NCI-H446 (cell line): Measurements from ENCODE around the gene HS6ST3.
"Not testable (repeated sequence)": the region's sequence is repeated elsewhere in the genome, so short reads cannot be mapped to it uniquely, and the experiment has no call there.

Source experiments
- DNase-seq, 2 experiments: peaks; one replicate each; lab custom pipeline; 2025; lab: John Stamatoyannopoulos, UW

The HS6ST3 gene

DNA sequence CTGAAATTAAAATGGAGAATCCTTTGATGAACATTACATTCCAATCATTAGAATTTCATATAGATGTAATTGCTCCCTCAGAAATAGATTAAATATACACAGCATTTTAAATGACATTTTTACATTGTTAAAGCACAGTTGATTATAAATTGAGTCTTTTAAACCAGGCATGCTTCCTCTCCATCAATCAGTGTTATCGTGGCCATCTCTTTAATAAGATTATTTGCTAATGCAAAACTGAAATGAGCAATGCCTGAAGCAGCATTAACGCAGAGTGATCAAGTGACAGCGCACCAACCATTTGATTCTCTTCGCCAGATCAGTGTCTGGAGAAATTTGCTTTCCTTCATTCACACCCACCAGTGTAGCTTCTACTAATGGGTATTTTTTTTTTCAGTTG lies 644.6 kb downstream of the HS6ST3 start:
- no peak for DNase-seq

DNA sequence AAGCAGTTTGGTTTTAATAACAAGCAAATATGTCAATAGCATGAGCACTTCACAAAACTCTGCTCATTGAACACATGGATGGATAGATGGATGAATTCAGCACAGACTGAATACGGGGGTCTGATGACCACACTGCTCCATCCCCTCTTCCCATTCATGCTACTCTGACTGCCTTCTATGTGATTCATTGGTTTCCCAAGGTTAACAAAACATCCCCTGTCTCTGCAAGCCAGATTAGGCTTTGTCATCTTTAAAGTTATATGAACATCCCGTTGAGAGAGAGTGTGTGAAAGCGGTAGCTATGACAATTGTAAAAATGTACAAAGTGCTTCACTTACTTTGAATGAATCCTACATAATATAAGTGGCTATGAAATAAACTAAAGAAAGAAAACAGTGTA lies 651.9 kb downstream of the HS6ST3 start:
- no peak for DNase-seq

DNA sequence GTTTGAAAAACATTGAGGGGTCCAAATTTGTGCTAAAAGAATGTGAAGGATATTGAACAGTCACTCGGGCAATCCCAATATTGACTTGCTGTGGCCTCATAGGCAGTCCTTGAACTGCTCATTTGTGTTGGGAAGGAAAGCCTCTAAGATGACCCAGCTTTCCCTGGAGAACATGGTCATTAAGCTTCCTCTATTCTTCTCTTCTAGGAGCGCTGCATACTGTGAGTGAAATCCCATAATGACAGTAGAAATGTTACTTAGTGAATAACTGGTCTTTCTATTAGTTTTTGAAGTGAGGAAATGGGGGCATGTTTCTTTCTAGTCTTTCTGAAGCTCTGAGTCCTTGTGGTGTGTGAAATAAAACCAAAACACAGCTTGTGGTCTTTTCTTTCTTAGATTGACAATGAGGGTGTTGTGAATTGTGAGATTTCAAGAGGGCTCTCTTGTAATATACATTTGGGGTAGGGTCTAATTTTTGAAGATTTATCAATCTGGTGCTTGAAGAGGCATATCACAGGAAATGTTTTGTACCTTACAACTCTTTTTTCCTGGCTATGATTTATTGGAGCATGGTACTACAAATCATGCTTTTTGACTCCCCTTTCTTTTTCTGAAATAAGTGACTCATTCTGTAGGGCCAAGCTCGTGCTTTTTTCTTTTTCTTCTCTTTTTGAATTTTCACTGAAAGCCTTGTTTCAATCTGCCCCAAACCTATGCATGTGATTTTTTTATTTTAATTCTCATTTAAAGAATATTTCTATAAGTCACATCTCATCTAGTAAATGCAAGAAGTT lies 653.6 kb downstream of the HS6ST3 start:
- DNase-seq = no peak

DNA sequence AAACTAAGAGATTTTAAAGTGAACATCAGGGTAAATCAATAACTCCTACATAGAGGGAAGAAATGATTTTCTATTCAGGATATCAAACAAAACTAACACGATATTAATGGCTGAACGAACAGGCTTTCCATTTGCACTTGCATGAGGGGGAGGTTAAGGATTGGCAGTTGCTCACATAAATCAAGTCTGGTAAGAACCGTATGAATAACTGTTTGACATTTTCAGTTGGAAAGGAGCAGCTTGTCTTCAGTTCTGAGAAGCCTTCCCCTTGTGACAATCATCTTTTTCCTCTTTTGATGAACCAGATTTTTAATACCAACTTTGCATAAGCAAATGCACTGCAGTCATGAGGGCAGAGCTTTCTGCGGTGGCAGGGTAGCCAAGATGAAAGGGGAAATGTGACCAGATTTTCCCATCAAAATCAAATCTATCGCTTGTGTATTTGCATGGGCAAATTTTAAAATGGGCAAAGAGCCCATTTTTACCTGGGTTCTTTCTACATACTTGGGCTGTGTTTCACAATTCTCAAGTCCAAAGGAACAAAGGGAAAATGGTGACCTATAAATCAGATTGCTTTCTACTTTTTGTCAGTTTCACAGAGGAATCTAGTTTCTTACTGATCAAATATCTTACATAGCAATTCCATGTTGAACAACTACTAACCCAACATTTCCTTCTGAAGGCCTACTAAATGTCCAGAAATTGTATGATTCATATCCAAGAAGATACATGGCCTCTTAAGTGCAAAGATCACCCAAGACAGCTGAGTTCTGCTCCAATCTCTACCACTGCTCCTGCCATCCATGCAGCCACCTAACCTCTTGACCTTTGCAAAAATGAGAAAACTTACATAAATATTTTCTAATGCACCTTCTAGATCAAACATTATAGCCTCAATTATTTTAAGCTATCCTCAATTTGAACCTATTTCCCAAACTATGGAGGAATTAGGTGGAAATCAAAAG lies 654.7 kb downstream of the HS6ST3 start:
- DNase-seq = no peak

DNA sequence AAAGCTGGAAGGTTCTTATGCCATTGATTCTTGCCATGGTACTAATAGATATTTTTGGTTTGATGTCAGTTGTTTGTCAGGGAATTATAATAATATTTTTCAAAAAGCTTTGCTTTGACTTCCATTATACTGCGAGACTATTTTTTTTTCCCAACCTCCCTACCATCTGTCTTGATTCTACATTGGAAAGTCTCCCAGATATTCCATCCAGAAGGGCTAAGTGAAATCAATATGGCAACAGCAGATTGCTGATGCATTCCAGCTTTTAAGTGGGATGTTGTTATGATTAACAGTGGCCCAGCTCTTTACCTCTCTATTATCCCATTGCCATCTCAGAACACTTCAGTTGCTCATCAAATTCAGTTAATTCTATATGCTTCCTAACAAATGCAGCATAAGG lies 657.0 kb downstream of the HS6ST3 start:
- DNase-seq = peak; percentile 18 to 58

DNA sequence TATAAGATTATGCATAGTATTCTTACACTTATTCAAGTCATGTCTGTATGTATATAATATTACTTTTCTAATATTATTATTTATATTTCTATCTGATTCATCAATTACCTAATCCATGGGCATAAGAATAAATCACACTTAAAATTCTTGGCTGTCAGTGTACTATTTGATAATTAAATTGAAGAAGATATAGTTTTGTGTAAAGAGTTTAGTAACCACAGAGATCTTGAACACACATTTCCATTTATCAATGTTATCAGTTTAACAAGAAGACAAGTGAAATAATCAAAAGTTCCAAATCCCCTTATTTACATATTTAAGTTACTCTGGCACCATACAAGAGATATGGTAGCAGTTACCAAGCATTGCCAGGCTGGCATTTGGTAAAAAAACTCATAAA lies 659.9 kb downstream of the HS6ST3 start:
- DNase-seq = no peak

DNA sequence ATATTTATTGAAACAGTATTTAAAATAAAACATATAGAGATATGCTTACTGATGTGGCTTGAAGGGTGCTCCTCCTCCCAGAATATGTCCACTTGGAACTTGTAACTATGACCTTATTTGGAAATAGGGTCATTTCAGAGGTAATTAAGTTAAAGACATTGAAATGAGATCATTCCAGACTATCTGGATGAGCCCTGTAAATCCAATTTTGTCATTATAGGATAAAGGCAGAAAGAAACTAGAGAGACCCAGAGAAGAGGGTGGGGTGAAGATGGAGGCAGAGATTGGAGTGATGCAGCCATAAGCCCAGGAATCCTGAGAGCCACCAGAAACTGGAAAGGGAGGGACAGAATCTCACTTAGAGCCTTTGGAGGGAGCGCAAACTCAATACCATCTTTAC lies 661.2 kb downstream of the HS6ST3 start:
- no peak for DNase-seq

DNA sequence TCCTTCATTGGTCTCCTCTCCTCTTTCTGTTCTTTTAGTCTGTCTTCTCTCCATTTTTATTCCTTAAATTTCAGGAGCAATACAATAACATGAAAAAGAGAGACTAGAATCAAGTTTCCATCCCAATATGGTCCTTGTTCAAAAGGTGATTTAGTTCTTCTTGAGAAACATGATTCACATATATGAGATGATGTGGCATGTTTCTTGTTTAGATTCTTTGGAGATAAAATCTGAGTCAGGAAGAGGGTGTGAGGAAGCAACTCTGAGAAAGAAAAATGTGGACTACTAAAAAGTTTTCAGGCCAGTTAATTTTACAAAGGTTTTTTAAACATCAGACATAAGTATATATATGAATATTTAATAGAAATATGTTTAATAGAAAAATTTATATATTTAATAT lies 673.0 kb downstream of the HS6ST3 start:
- DNase-seq = no peak

DNA sequence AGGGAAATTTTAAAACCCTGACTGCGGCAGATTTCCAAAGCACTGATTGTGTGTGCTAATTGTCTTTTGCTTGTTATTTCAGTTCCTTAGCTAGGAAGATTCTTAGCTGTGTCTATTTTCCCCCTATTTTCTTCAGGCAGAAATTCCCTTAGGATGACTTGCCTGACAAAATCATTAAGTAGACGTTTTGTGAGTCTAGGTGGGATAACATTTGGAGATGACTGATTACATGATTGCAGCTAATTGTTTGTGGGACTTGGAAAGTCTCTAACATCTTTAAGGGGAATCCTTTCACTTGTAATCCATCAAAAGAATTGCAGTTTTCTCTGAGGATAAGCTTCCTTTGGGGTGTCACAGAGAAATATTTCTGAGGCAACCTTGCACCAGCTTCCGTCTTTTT lies 676.4 kb downstream of the HS6ST3 start:
- no peak for DNase-seq

DNA sequence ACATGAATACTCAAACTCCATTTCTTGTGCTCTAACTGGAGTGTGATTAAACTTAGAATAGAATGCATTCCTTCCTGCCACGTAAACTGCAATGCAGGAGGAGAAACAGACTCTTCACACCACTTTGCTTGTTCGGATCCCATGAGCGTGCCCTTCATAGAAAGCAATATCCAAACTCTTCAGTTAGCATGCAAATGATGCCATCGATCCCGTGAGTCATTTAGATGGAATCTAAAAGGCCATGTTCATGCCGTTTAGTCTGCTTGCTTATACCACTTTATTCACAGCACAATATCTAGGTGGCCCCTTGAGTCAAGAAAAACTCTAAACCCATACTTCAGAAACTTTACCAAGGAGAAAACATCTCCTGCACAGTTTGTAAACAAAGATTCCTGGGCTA lies 678.6 kb downstream of the HS6ST3 start:
- DNase-seq = no peak

DNA sequence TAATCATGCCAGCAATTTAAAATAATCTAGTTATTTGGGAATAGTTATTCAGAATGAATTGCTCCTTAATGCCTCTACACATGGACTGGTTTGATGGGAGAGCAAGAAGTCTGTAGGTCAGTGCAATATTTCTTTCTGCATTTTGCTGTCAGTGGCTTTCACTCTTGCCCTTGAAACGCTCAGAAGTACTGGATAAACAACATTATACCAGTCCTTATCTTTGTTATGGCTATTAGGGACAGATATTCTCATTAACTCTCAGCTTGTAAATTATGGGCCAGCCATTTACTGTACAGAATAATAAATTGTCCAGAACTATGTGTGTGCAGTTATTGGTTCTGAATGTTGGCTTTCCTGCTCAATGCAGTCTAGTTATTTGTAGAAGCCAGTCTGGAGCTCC lies 680.0 kb downstream of the HS6ST3 start:
- no peak for DNase-seq

DNA sequence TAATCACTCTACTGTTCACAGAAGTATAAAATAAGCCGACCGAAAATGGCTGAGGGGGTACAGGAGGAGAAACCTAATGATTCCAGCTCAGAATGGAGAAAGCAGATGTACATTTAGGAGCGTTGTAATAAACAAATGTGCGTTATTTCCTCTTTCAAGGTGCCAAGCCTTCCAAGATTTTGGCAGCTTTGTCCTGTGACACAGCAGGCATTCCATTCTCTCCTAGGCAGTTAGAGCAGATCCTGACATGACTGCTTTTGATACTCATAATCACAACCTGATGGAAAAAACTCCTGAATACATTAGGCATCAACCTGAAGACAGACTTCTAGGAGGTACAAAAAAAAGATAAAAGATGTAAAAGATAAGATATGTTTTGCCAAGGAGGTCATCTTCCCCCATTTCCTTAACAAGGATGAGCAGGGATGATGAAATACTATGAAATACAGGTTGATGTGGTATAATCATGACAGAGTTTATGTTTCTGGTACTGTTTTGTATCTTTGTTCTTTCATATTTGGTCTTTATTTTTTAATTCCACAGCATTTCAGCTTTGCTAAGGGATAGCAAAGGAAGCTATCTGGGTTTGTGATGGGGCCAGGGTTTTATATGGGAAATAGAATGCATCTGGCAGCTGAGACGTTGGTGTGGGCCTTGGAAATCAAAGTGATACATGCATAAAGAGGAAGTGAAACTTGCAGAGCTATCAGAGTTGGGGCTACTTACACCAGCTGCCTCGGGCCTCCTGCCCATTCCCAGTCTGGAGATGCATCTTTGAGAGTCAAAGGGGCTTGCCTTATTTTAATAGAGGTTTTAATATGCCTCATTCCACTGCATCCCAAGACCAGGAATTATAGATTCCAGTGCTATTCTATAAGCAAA lies 681.8 kb downstream of the HS6ST3 start:
- peak in 1 of 2 experiments; percentile 52 for DNase-seq

DNA sequence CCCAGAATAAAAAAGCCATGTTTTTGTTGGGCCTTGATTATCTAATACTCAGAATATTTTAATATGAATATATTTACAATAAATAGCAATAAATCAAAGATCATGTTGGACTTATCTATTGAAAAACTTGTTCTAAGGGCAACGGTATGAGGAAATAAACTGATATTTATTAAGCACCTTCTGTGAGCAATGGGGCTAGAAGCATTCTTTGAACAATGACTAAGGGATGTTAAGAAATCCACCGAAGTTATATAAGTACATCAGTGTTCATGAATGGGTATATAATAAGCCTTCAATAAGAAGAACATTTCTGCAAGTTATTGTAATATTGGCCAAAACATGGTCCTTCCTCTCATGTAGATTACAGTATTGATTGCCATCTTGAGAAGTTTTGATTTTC lies 682.5 kb downstream of the HS6ST3 start:
- DNase-seq = no peak

DNA sequence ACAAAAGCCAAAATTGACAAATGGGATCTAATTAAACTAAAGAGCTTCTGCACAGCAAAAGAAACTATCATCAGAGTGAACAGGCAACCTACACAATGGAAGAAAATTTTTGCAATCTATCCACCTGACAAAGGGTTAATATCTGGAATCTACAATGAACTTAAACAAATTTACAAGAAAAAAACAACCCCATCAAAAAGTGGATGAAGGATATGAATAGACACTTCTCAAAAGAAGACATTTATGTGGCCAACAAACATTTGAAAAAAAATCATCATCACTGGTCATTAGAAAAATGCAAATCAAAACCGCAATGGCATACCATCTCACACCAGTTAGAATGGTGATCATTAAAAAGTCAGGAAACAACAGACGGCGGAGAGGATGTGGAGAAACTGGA lies 688.4 kb downstream of the HS6ST3 start:
- DNase-seq = not testable (repeated sequence)

DNA sequence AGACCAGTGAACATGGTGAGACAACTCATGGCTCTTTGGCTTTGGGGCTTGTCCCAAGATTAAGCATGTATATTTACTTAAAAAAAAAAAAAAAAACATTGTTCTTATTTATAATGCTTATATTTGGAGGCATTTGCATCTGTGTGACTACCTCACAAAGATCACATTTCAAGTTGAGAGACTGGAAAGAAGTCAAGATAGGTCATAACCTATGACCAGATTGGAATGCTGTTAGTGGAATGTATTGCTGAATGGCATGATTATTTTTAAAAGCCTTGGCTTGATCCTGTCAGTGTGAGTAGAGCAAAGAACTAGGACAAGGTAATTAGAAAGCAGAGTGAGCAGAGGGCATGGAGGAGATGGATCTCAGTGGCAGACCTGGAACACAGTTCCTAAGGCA lies 689.8 kb downstream of the HS6ST3 start:
- DNase-seq = no peak

DNA sequence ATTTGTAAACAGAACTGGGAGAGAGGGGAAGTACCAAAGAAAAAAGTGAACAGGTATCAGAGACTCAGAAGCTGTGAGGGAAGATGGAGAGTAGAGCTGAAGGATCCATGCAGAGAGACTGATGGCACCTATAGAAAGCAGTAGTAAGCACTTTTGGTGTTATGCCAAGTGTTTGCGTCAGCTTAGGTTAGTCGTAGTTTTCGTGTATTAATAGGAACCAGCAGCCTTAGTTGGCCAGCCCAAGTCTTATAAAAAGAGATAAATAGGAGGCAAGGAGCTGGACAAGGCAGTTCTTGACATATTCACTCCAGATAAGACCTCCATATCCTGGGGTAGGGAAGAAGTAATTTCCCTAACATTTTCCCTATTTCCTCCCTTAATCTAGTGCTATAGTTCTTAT lies 690.2 kb downstream of the HS6ST3 start:
- no peak for DNase-seq

DNA sequence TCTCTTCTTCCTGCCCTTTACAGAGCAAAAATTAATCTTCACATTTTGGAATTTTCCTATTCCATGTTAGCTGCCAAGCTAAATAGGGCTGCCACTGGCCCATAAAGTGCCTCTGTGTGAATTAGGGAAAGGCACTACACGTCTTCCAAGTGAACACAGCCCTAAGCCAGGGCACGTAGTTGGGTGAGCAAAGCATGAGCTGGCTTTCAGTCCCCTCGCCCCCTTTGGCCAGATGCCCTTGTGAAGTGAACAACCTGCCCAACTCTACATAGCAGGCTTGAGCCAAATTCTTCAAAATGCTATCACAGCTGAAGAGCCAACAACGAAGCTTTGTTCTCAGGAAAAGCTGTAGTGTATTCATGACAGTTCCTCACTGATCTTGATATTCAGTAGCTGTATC lies 691.2 kb downstream of the HS6ST3 start:
- peak in 1 of 2 experiments; percentile 49 for DNase-seq

DNA sequence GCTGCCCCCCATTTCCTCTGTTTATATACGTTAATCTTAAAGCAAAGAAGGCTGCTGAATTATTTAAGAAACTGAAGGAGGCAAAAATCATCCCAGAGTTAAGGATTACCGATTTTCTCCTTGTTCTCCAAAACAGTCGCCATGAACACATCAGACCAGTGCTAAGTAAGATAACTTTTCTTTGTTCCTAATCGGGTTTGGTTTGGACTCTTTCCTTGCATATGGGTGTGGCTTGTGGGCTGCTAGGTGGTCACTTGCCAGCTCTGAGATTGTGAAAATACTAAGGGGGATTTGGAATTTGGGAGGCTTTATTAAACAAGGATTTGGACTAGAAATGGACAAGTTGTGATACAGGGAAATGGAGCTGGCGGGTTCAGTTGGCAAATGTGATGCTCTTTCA lies 692.3 kb downstream of the HS6ST3 start:
- no peak for DNase-seq

DNA sequence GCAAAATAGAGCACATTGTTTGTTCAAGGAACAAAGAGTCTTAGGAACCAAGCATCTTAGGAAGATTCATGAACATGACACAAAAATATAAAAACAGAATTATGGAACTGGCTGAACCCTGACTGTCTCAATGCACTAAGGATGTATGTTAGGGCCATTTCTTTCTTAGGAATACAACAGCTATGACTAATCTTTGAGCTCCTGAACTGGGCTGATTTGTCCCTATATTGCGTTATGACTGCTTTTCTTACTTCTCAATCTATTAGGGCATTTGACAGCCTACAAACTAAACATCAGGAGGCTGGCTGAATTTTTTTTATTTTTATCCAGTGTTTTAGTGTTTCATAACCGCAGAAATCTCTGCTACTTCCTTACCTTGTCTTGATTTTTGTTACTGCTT lies 693.1 kb downstream of the HS6ST3 start:
- DNase-seq = no peak

DNA sequence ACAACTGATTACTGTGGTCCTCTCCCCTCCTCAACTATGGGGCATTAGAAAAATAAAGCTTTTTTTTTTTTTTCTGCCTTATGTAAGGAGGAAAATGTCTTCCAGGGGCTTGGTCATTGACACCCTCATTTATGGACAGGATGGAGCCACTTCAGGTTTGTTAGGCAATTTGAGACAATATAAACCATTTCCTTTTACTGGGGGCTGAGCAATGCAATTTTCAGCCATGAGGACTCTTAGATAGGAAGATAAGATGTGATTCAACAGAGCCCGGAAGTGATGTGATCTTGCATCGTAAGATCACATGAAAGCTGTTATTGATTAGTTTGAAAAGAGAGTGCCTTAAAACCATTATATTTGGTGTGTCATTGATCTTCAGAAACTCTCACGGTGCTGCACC lies 693.6 kb downstream of the HS6ST3 start:
- DNase-seq = no peak

DNA sequence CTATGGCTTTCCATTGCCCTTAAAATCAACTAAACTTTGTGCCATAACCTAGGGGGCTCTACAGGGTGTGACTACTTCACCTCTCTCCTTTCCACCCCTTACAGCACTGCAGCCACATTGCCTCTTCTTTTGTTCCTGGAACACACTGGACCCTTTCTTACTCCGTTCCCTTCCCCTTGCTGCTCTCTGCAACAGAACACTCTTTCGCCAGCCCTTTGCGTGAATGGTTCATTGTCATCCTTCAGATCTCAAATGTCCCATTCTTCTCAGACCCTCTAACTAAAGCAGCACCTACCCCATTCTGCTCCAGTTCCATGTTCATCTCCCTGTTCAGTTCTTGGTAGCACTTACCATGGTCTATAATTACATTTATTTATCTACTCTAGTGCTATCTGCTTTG lies 696.1 kb downstream of the HS6ST3 start:
- no peak for DNase-seq

DNA sequence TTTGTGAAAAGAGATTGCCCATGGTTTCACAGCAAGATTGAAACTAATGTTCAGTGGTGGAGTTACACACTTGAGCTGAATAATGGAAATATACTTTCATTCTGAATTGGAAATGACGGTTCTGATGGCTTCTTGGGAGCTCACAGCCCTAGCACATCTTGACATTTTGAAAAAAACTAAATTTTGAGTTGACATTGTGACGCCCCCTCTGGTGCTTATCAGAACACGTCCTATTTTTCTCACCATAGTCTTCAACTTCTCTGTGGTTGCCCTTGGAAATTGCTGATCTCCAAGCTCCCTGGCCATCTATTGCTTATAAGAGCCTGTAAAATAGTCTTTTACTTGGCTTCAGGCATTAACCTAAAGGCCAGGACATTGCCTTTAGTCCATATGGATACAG lies 702.3 kb downstream of the HS6ST3 start:
- no peak for DNase-seq
